Mesodermal cell (in vitro differentiated cells): ENCODE results near the gene PLXNC1.

ENCODE experiments used
- H3K27ac ChIP-seq: 2 replicates; pipeline ENCODE4 v1.7.0; 2013; ENCODE audit warnings: mild to moderate bottlenecking, low read depth, low read length, moderate library complexity; ENCODE audit not compliant: severe bottlenecking
- H3K36me3 ChIP-seq: 2 replicates; pipeline ENCODE4 v1.7.1; 2013; ENCODE audit warnings: mild to moderate bottlenecking, low read length, moderate library complexity; ENCODE audit not compliant: control insufficient read depth, insufficient read depth
- H3K4me1 ChIP-seq: one replicate; pipeline ENCODE4 v1.7.1; 2013; ENCODE audit warnings: mild to moderate bottlenecking, low read length; ENCODE audit not compliant: insufficient read depth, control insufficient read depth, poor library complexity, severe bottlenecking
- H3K4me3 ChIP-seq: 2 replicates; pipeline ENCODE4 v1.7.0; 2013; ENCODE audit warnings: low read length, control low read depth, mild to moderate bottlenecking; ENCODE audit not compliant: insufficient read depth, poor library complexity, severe bottlenecking; ENCODE audit errors: extremely low read depth
- H3K9me3 ChIP-seq: 2 replicates; pipeline ENCODE4 v1.7.1; 2013; ENCODE audit warnings: mild to moderate bottlenecking, low read length, moderate library complexity; ENCODE audit not compliant: control insufficient read depth
- WGBS, 2 experiments: methylation state at CpG; one replicate each; pipeline ENCODE4 v1.1.5; 2013; ENCODE audit warnings: missing lambda C conversion rate in 2 of 2; ENCODE audit not compliant: insufficient coverage in 2 of 2; 5-methylcytosine and 5-hydroxymethylcytosine counted together

Gene PLXNC1

DNA sequence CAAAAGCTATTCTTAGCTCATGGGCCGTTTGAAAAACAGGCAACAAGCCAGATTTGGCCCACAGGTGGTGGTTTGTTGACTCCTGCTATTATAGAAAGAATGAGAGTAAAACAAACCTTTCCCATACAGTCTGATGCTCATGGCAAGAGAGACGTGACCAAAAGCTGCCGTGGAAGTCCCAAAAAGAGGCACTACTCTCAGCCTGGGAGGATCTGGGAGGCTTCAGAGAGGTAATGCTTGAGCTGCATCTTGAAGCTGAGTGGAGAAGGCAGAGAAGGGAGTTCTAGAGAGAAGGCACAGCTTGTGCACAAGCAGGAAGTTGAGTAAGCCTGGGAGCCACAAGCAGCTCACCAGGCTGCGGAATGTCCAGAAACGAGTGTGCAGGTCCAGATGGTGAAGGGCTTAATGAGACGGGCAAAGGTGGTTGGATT, 9.6 kb downstream of the PLXNC1 start:
- Histone ChIP-seq H3K36me3 (no peaks in the 10 kb centered on the region), H3K27ac (no peak overlapping the region), H3K4me3 (no peak overlapping the region), H3K4me1 (peaks cover 6% of the 10 kb centered on the region), H3K9me3 (no peaks in the 10 kb centered on the region)
- WGBS, 2 experiments = 91 to 94% methylated on average over 2 to 4 of the region's 6 CpGs

DNA sequence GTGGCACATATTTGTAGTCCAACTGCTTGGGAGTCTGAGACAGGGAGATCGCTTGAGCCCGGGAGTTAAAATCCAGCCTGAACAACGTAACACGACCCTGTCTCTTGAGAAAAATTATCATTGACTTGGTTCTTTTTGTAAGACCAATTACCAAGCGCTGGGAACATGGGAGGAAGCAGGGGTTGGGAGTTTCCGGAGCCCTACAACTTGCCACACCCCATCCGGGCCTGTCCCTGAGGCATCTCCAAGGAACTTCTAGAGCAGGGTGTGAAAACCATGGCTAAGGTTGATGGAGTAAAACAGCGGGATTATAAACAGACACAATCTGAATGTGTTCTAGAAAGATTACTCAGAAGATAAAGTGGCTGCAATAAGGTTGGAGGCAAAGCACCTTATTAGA, 10.3 kb downstream of the PLXNC1 start:
- 97 to 99% methylated on average over 6 to 8 of the region's 8 CpGs for WGBS, 2 experiments
- Histone ChIP-seq H3K36me3 (no peaks in the 10 kb centered on the region), H3K27ac (no peak overlapping the region), H3K9me3 (no peaks in the 10 kb centered on the region), H3K4me3 (no peak overlapping the region), H3K4me1 (peaks cover 6% of the 10 kb centered on the region)

DNA sequence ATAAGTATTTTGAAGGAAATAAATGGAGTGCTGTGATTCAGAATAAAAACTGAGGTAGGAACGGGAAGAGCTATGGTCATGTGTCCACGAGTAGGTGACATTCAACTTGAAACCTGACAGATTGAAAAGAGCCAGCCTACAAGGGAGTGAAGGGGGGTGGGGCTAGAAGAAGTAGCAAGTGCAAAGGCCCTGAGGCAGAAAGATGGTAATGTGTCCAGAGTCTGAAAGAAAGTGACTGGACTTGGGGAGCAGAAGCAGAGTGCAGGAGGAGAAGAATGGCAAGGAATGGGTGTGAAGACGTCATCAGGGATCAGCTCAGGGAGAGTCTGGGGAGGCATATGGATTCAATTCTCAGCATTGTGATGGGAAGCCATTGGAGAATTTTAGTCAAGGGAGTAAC, 13.7 kb downstream of the PLXNC1 start:
- Histone ChIP-seq H3K36me3 (no peaks in the 10 kb centered on the region), H3K27ac (no peak overlapping the region), H3K4me3 (no peak overlapping the region), H3K4me1 (peaks cover 15% of the 10 kb centered on the region), H3K9me3 (no peaks in the 10 kb centered on the region)
- 64 to 87% methylated on average over 3 of the region's 3 CpGs for WGBS, 2 experiments

DNA sequence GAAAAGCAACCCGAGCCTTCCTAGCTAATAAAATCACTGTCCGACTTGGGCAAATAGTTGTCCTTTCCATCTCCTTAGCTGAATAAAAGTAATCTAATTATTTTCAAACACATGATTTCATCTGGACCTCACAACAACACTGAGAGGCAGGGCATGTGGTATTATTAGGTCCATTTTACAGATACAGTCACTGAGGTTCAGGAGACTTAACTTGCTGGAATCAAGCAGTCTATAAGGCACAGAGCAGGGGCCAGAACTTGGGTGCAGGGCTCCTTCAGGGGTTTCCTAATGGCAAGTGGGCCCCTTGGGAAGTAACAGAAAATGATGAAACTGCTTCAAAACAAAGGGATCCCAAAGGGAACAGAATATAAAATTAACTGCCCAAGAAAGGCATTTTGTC, 15.5 kb downstream of the PLXNC1 start:
- Histone ChIP-seq H3K27ac (no peak overlapping the region), H3K36me3 (no peaks in the 10 kb centered on the region), H3K9me3 (no peaks in the 10 kb centered on the region), H3K4me1 (peaks cover 25% of the 10 kb centered on the region), H3K4me3 (no peak overlapping the region)
- 83% methylated on average over 2 of the region's 2 CpGs; no CpG with 5 or more reads in 1 of the 2 experiments for WGBS, 2 experiments

DNA sequence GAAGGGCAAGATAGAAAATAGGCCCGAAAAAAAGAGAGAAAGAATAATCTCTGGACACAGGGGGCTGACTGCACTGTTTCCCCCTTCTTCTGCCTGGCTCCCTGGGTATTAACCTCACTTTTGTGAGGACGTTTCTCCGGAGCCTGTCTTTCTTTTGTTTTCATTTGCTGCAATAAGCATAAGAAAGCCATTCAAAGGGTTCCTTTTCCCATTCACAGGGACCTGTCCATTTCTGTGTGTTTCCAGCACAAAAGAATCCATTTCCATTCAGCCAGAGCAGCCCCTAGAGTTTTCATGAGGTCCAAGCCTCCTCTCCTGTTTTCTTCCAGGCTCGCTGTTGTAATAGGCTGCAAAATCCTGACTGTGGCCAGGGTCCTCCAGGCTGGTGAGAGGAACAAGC, 16.8 kb downstream of the PLXNC1 start:
- 25 to 34% methylated on average over 3 to 4 of the region's 4 CpGs for WGBS, 2 experiments
- Histone ChIP-seq H3K36me3 (no peaks in the 10 kb centered on the region), H3K4me1 (peaks cover 33% of the 10 kb centered on the region), H3K27ac (no peak overlapping the region), H3K9me3 (no peaks in the 10 kb centered on the region), H3K4me3 (no peak overlapping the region)

DNA sequence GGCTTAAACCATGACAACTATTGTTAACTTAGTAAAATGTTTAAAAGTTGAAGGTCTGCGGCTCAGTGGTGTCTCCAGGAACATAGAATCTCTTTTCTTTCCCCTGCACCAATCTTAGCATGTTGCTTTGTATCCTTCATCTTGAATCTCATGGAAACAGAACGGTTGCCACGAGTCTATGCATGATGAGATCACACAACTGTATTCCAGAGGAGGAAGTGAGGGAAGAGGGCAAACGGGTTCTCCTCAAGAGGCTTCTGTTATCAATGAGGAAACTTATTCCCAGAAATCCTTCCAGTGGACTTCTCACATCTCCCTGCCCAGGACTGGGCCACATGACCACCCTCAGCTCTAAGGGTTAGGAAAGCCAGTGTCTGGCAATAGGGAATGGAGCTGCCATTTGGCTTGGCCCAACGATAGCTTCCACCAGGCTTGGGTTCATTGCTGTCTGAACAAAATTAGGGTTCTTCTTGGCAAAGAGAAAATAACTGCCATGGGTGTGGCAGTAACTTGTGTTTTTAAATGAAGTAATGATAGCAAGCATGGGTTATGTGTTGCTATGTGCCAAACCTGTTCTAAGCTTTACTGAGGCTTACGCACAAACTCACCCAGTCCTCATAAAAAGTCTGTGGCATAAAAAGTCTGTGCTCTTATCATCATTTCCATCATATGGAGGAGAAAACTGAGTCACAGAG, 17.4 kb downstream of the PLXNC1 start:
- H3K27ac ChIP-seq = no peak overlapping the region
- WGBS, 2 experiments = 87 to 100% methylated on average over 3 to 5 of the region's 6 CpGs

DNA sequence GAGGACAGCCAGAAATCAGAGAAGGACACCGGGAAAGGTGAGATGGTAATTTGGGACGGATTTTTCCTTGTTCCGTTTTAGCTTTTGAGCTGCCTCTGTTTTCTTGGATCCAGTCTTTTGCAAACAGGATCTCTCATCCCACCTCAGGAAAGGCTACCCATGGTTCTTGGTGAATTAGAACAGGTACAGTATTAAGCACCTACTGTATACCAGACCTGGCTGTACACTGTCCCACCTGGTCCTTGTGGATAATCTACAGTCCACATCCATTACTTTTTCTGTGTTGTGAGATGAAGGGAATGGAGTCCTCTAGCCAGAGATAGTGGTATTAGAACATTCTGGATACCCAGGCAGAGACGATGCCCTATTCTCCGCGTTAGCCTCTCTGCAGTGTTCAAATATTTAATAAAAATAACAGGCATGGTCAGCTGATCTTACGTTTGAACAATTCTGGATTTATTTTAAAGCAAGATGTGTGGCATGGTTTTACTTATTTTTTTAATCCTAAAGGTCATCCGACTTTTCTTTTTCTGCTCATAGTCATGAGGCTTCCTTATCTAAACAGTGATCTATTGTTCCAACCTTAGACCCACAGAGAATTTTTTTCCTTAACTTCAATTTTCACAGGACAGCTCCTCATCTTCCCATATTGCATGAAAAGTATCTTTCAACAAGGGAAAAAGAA, 18.8 kb downstream of the PLXNC1 start:
- Histone ChIP-seq H3K27ac (no peak overlapping the region), H3K36me3 (no peaks in the 10 kb centered on the region), H3K9me3 (no peaks in the 10 kb centered on the region), H3K4me1 (peaks cover 52% of the 10 kb centered on the region), H3K4me3 (no peak overlapping the region)
- 81 to 100% methylated on average over 3 of the region's 8 CpGs for WGBS, 2 experiments

More for the DNA sequence above, 17.4 kb downstream of the PLXNC1 start:
- H3K36me3 ChIP-seq = no peaks in the 10 kb centered on the region
- no peaks in the 10 kb centered on the region for H3K9me3 ChIP-seq
- peaks cover 39% of the 10 kb centered on the region for H3K4me1 ChIP-seq
- no peak overlapping the region for H3K4me3 ChIP-seq

DNA sequence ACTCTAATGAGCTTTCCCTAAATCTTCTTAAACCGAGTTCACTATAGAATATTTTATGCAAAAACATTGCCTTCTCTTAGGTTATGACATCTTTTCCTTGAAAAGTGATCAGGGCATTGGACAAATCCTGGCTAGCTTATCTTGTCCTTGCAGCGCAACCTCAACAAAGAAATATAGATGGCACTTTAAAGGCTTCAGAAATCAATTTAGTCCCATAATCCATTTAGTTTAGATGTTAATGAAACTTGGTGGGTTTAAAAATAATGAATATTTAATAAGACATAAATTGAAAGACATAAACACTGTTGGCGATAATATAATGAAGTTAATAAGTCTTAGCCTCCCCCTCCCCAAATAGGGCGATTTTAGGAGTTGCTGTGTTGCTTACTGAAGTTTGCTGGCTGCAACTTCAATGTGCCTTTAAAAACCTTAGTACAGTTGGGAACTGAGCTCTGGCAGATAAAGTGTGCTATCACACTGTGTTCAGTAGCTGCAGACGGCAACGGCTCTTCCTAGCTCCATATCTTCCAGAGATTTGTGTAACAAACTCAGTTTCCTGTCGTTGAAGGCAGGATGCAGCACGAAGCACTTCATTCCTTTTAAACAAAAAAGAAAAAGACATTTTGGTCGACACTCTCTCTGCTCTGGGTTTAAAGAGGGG, 19.5 kb downstream of the PLXNC1 start:
- H3K27ac ChIP-seq = peak overlapping the region; percentile 44
- H3K9me3 ChIP-seq = no peaks in the 10 kb centered on the region
- WGBS, 2 experiments = 39 to 43% methylated on average over 3 to 5 of the region's 9 CpGs
- no peaks in the 10 kb centered on the region for H3K36me3 ChIP-seq
- H3K4me3 ChIP-seq = no peak overlapping the region
- peaks cover 58% of the 10 kb centered on the region for H3K4me1 ChIP-seq

DNA sequence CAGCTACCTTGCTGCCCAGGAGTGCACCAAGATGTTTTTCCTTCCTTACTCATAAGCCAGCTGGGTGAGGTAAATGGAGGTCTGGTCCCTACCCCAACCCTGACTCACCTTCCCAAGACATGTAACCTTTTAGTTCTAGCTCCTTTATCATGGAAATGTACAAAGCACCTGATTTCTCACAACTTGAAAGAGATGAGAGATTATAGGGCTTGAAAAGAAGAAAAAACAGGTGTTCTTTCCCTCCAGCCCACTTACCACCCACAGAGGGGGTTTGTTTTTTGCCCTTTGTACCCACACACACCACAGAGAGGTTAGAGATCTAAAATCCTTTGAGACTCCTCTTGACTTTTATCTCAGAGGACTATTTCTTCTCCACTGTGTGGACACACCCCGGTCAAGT, 21.1 kb downstream of the PLXNC1 start:
- no peak overlapping the region for H3K27ac ChIP-seq
- H3K4me3 ChIP-seq = no peak overlapping the region
- H3K4me1 ChIP-seq = peaks cover 74% of the 10 kb centered on the region
- no CpG with 5 or more reads among the region's 1 CpG for WGBS, 2 experiments
- H3K9me3 ChIP-seq = no peaks in the 10 kb centered on the region
- no peaks in the 10 kb centered on the region for H3K36me3 ChIP-seq

DNA sequence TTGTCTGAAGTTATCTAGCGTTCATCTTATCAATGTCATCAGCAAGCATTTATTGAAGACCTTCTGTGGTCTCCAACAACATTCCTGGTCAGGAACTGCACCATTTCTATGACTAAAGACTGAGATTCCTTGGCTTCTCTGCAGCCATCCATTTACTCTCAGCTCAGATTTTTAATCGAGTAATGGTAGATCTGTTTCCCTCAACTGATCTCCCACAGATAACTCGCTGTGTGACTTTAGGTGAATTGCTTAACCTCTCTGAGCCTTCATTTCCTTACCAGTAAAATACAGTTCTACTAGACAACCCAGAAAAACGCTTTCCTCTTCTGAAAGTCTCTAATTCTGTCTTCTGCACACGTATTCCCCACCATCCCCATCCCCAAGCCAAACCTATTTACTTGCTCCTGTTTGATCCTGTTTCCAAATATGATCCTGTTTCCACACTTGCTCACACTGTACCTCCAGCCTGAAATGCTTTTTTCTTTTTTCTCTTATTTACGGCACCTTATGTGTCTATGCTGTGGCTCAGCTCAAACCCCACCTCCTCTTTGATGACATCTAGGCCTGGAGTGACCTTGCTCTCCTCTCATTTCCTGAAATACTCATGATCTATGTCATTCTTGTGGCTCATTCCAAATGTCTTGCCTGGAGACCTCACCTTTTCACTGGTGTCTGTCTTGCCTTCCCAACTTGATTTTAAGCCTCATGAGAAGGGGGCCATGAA, 21.8 kb downstream of the PLXNC1 start:
- Histone ChIP-seq H3K36me3 (no peaks in the 10 kb centered on the region), H3K4me1 (peaks cover 74% of the 10 kb centered on the region), H3K27ac (no peak overlapping the region), H3K9me3 (no peaks in the 10 kb centered on the region), H3K4me3 (no peak overlapping the region)
- 84 to 94% methylated on average over 6 of the region's 6 CpGs for WGBS, 2 experiments
